Measurements from ENCODE around the gene PSMC3IP.
A peak's percentile ranks its signal among the peaks of the same experiment; 100 is the strongest.

Gene PSMC3IP

DNA sequence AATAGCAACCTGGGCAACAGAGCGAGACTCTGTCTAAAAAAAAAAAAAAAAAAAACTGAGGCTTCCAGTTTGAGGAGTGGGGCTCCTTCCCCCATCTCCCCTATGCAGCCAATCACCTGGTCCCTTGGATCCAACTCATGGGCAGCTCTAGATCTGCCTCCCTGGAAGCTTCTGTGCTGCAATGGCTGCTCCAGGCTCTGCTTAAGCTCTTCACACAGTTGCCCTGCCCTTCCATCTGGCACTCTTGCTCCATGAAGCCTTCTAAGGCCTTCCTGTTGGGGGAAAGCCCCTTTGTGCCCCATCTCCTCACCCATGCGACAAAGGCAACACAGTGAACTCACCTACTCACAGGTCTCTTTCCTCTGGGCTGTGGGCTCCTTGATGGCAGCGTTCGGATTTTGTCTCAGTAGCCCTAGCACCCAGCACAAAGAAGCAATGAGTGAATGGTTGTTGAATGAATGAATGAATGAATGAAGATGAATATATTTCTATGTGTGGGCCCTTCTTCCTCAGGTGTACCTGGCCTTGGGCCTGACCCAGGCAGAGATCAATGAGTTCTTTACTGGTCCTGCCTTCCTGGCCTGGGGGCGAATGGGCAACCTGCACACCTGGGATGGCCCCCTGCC, 39.6 kb downstream of the PSMC3IP start:
- DNase-seq (ENCODE audit: low spot score) = no peak

DNA sequence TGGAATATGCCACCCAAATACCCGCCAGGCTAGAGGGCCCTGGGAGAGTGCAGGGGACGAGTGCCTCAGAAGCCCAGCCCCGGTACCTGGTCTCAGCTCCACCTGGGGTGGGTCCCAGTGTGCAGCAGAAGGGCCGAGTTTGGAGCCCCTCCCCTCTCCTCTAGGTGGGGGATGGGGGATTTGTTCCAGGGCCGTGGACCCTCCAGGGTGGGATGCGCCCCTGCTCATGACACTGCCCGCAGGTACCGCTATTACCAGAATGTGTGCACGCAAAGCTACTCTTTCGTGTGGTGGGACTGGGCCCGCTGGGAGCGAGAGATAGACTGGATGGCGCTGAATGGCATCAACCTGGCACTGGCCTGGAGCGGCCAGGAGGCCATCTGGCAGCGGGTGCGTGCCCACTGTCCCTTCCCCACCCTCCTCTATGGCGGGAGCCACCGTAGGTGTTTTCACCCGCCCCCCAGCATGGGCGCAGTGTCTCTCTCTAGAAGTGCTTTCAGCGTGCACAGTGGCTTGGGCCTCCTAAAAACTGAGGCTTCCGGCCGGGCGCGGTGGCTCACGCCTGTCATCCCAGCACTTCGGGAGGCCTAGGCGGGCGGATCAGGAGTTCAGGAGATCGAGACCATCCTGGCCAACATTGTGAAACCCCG, 40.2 kb downstream of the PSMC3IP start:
- no peak for DNase-seq (ENCODE audit: low spot score)

DNA sequence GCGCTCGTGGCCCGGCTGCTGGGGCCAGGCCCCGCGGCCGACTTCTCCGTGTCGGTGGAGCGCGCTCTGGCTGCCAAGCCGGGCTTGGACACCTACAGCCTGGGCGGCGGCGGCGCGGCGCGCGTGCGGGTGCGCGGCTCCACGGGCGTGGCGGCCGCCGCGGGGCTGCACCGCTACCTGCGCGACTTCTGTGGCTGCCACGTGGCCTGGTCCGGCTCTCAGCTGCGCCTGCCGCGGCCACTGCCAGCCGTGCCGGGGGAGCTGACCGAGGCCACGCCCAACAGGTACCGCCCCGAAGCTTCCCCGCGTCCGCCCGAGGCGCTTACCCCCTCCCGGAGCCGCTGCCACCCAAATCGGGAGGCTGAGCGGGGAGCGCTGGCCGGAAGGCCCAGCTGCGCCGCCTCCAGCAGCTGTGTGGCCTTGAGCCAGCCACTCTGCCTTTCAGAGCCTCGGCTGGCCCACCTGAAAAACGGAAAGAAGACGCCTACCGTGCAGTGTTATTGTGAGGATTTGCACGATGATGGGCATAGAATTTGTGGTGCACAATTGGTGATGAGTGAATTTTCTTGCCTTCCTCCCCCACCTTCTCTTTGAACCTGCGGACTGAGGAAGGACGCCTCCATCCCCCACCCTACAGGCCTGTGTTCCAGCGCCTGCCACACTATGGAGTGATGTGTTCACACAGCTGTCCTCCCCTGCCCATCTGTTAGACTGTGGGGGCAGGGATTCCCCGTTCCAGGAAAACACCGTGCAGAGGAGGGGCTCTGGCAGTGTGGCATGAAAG, 41.0 kb downstream of the PSMC3IP start:
- peak; percentile 74 for DNase-seq (ENCODE audit: low spot score)

GRCh38 chr17:42536048-42536371, 41.5 kb downstream of the PSMC3IP start, which contains the start of gene NAGLU:
NAGLU (plus strand) TSS chr17:42536241; CDS start chr17:42536273, 32 bp downstream.
- DNase-seq (ENCODE audit: low spot score) = peak; percentile 88

DNA sequence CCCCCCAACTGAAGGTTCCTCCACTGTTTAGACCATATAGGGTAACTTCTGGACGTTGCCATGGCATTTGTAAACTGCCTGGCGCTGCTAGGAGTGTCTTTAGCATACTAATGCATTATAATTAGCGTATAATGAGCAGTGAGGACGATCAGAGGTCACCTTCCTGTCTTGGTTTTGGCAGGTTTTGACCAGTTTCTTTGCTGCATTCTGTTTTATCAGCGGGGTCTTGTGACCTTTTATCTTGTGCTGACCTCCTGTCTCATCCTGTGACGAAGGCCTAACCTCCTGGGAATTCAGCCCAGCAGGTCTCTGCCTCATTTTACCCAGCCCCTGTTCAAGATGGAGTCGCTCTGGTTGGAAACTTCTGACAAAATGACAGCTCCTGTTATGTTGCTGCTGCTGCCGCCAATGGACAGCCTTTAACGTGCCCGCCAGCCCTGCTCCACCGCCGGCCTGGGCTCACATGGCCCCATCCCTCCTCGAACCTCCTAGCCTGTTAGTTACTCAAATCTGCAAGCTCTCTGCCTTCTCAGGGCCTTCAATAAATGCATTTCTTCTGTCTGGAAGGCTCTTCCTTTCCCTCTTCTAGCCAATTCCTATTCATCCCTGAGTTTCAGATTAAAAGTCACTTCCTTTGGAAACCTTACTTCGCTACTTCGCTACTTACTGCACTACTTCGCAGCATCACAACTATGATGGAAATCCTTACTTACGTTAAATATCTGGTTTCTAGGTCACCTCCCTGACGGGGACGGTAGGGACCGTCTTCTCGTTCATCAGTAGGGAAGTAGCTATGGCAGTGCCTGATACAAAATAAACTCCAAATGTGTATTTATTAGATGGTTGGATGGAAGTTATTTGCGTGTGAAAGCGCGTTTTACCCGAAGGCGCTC, 42.1 kb downstream of the PSMC3IP start:
- DNase-seq (ENCODE audit: low spot score) = no peak

- peak; percentile 30 for DNase-seq (ENCODE audit: low spot score)
Measured at GRCh38 chr17:42531455-42532354, 45.8 kb downstream of the PSMC3IP start.

GRCh38 chr17:42530952-42531454, 46.5 kb downstream of the PSMC3IP start:
- no peak for DNase-seq (ENCODE audit: low spot score)

DNA sequence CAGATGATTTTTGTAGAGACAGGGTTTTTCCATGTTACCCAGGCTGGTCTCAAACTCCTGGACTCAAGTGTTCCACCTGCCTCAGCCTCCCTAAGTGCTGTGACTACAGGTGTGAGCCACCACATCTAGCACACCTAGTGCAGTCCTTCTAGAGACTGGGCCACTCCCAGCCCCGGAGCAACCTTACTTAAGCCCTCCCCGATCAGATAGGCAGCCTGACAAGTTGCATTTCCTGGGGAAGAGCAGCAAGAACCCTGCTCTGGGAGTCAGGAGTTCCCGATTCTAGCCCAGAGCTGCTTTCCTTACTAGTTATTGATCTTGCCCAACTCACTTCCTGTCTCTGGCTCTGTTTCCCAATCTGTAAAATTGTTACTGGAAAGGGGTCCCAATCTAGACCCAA, 48.5 kb downstream of the PSMC3IP start:
- no peak for DNase-seq (ENCODE audit: low spot score)

DNA sequence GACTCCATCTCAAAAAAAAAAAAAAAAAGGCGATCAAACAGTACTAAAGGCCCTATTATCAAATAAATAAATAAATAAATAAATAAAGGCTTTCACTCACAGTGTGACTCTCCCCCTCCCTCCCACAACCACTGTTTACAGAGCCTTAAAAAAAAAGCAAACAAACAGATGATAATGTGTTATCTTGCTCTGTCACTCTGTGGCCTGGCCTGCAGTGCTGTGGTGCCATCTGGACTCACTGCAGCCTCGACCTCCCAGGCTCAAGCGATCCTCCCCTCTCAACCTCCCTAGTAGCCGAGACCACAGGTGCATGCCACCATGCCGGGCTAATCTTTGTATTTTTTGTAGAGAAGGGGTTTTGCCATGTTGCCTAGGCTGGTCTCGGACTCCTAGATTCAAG, 49.6 kb downstream of the PSMC3IP start:
- DNase-seq (ENCODE audit: low spot score) = no peak

DNA sequence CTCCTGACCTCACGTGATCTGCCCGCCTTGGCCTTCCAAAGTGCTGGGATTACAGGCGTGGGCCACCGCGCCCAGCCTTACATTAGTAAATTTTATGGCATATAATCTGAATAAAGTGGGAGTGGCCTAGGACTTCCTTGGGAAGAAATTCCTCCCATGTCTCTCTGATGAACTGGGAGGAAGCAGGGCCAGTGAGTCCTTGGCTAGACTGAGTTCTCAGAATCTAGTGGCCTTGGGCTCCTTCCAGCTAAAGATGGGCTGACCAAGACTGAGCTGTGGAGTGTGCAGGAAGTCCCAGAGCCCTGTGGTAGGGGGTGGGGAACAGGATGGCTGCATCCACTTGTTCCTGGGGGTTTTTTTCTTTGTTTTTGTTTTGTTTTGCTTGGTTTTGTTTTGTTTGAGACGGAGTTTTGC, 51.5 kb downstream of the PSMC3IP start:
- DNase-seq (ENCODE audit: low spot score) = no peak

DNA sequence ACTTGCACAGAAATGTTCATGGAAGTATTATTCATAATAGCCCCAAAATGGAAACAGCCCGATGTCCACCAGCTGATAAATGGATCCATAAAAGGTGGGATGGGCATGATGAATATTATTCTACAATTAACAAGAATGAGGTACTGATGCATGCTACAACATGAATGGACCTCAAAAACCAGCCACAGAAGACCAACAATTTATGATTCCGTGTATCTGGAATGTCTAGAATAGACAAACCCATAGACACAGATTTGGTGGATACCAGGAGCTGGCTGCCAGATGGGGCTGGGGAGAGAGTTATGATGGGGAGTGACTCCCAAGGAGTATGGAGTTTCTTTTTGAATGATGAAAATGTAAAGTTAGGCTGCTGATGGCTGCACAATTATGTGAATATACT, 52.3 kb downstream of the PSMC3IP start:
- DNase-seq (ENCODE audit: low spot score) = no peak

DNA sequence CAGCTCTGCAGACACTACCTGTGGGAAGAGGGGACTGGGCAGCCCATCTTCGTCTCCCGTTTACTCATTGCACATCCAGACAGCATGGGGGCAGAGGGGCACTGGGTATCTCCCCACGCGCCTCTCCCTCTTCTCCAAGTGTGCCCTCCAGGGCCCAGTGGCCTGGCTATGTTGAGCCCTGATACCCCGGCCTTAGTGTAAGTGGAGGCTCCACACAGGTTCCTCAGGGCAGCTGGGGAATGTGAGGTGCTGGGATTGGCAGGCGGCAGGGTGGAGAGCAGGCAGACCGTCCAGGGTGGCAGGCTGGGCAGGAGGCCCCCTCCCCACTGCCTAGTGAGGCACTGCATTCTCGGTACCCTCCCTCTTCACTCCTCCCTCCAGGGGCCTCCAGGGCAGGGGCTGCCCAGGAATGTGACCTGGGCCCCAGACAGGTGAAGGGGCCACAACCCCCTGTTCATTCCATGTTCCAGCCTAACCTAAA, 54.7 kb downstream of the PSMC3IP start:
- no peak for DNase-seq (ENCODE audit: low spot score)

All from activated CD4-positive, alpha-beta T cell treated with anti-CD3 and anti-CD28 coated beads, Interleukin-2, Interleukin-4, amounts not matched to agents 100 ng/mL and 50 ng/mL, durations not matched to agents 16 hours and 8 hours (primary cell).